ENCODE results near the gene KHNYN.
"Not testable (repeated sequence)": the region's sequence is repeated elsewhere in the genome, so short reads cannot be mapped to it uniquely, and the experiment has no call there.

Gene KHNYN

DNA sequence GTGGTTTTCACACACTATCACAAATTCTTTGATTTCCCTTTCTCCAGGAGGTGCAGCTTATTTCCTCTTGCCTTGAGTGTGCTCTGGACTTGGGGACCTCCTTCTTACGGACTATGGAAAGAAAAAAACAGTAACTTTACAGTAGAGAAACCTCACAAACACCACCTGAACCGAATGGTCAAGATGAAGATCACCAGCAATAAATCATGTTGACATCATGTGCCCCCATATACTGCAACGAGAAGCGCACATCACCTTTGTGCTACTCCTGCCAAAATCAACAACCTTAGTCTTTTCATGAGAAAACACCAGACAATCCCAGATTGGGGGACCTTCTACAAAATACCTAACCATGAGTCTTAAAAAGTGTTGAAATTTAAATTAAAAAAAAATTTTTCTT is 44.2 kb upstream of the KHNYN start:
- Histone ChIP-seq H3K4me3 (IDR thresholded peaks at IDR 0.05; ENCODE audit: insufficient read depth, low read depth, low read length) (no peak overlapping the region), H3K79me2 (ENCODE audit: insufficient read depth, low read depth) (no peaks in the 10 kb centered on the region), H3K9ac (no peak overlapping the region), H2AFZ (ENCODE audit: low read depth) (no peak overlapping the region), H4K20me1 (ENCODE audit: insufficient read depth) (no peaks in the 10 kb centered on the region), H3K27me3 (ENCODE audit: insufficient read depth, low read depth) (no peaks in the 10 kb centered on the region), H3K27ac (no peak overlapping the region), H3K4me2 (no peak overlapping the region), H3K36me3 (ENCODE audit: insufficient read depth) (no peaks in the 10 kb centered on the region), H3K4me1 (ENCODE audit: low read depth, poor library complexity, severe bottlenecking) (no peaks in the 10 kb centered on the region)
- TF ChIP-seq, protein P1, sequence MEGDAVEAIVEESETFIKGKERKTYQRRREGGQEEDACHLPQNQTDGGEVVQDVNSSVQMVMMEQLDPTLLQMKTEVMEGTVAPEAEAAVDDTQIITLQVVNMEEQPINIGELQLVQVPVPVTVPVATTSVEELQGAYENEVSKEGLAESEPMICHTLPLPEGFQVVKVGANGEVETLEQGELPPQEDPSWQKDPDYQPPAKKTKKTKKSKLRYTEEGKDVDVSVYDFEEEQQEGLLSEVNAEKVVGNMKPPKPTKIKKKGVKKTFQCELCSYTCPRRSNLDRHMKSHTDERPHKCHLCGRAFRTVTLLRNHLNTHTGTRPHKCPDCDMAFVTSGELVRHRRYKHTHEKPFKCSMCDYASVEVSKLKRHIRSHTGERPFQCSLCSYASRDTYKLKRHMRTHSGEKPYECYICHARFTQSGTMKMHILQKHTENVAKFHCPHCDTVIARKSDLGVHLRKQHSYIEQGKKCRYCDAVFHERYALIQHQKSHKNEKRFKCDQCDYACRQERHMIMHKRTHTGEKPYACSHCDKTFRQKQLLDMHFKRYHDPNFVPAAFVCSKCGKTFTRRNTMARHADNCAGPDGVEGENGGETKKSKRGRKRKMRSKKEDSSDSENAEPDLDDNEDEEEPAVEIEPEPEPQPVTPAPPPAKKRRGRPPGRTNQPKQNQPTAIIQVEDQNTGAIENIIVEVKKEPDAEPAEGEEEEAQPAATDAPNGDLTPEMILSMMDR (conservative IDR thresholded peaks at IDR 0.05; ENCODE audit: low read depth, low read length): no peak

DNA sequence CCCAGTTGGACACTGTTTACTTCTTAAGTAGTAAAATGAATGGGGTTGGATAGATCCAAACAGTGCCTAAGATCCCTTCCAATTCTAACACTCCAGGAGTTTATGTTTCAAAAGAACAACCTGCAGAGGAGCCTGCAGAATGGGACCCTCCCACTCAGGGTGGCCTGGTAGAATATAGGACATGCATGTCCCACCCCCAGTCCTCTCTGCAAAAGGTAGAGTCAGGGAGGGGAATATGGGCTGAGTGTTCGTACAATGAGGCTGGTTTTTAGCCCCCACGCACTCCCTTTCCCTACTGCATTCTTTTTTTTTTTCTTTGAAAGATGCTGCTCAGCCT is 42.8 kb upstream of the KHNYN start:
- H3K4me2 ChIP-seq: no peak overlapping the region
- no peak overlapping the region for H3K27ac ChIP-seq
- H3K4me3 ChIP-seq (IDR thresholded peaks at IDR 0.05; ENCODE audit: insufficient read depth, low read depth, low read length): no peak overlapping the region
- no peaks in the 10 kb centered on the region for H3K79me2 ChIP-seq (ENCODE audit: insufficient read depth, low read depth)
- H4K20me1 ChIP-seq (ENCODE audit: insufficient read depth): no peaks in the 10 kb centered on the region
- TF ChIP-seq, protein P1 (conservative IDR thresholded peaks at IDR 0.05; ENCODE audit: low read depth, low read length): no peak
- H3K4me1 ChIP-seq (ENCODE audit: low read depth, poor library complexity, severe bottlenecking): no peaks in the 10 kb centered on the region
- no peaks in the 10 kb centered on the region for H3K36me3 ChIP-seq (ENCODE audit: insufficient read depth)
- H2AFZ ChIP-seq (ENCODE audit: low read depth): no peak overlapping the region
- H3K27me3 ChIP-seq (ENCODE audit: insufficient read depth, low read depth): no peaks in the 10 kb centered on the region
- H3K9ac ChIP-seq: no peak overlapping the region

DNA sequence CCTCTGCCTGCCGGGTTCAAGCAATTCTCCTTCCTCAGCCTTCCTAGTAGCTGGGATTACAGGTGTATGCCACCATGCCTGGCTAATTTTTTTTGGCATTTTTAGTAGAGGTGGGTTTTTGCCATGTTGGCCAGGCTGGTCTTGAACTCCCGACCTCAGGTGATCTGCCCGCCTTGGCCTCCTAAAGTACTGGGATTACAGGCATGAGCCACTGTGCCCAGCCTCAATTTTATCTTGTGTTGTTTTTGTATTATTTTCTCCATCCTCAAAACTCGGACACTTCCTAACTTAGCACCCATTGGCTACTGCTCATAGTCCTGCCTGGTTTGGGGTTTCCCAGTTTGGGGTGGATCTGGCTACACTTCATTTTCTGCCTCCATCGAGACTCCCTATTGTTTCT is 42.2 kb upstream of the KHNYN start:
- H3K4me3 ChIP-seq (IDR thresholded peaks at IDR 0.05; ENCODE audit: insufficient read depth, low read depth, low read length); H3K4me1 ChIP-seq (ENCODE audit: low read depth, poor library complexity, severe bottlenecking); H3K79me2 ChIP-seq (ENCODE audit: insufficient read depth, low read depth); H3K4me2 ChIP-seq; H3K27ac ChIP-seq; H4K20me1 ChIP-seq (ENCODE audit: insufficient read depth); H3K9ac ChIP-seq; H3K27me3 ChIP-seq (ENCODE audit: insufficient read depth, low read depth); H2AFZ ChIP-seq (ENCODE audit: low read depth); H3K36me3 ChIP-seq (ENCODE audit: insufficient read depth): not testable (repeated sequence)

DNA sequence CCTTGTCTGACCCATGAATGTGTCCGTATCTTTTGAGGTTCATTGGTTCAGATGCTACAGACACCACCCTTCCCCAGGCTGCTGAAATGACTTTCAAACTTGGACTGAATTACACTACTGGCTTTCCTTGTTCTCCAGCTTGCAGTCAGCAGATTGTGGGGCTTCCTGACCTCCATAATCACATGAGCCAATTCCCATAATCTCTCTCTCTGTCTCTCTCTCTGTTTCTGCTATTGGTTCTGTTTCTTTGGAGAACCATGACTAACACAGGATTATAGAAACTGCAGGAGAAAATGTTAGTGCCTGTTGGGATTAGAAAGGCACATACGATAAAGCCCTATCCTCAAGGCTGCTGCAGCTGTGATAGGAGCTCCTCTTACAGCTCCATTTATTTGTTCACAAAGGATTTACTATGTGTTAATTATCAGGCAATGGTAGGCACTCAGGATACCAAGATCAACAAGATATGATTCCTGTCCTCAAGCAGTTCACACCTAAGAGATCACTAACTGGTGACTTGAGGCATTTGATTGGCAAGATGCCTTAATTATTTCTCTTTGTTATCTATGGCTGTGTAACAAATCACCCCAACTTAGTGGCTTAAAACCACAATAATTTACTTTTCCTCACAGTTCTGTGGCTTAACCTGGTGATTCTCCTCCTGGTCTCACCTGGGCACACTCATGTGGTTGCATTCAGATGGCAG is 41.1 kb upstream of the KHNYN start:
- TF ChIP-seq, protein P1 (conservative IDR thresholded peaks at IDR 0.05; ENCODE audit: low read depth, low read length): no peak
- Histone ChIP-seq H3K27ac (no peak overlapping the region), H3K27me3 (ENCODE audit: insufficient read depth, low read depth) (no peaks in the 10 kb centered on the region), H3K79me2 (ENCODE audit: insufficient read depth, low read depth) (no peaks in the 10 kb centered on the region), H3K36me3 (ENCODE audit: insufficient read depth) (no peaks in the 10 kb centered on the region), H3K9ac (no peak overlapping the region), H3K4me2 (no peak overlapping the region), H3K4me3 (IDR thresholded peaks at IDR 0.05; ENCODE audit: insufficient read depth, low read depth, low read length) (no peak overlapping the region), H2AFZ (ENCODE audit: low read depth) (no peak overlapping the region), H4K20me1 (ENCODE audit: insufficient read depth) (no peaks in the 10 kb centered on the region), H3K4me1 (ENCODE audit: low read depth, poor library complexity, severe bottlenecking) (no peaks in the 10 kb centered on the region)

DNA sequence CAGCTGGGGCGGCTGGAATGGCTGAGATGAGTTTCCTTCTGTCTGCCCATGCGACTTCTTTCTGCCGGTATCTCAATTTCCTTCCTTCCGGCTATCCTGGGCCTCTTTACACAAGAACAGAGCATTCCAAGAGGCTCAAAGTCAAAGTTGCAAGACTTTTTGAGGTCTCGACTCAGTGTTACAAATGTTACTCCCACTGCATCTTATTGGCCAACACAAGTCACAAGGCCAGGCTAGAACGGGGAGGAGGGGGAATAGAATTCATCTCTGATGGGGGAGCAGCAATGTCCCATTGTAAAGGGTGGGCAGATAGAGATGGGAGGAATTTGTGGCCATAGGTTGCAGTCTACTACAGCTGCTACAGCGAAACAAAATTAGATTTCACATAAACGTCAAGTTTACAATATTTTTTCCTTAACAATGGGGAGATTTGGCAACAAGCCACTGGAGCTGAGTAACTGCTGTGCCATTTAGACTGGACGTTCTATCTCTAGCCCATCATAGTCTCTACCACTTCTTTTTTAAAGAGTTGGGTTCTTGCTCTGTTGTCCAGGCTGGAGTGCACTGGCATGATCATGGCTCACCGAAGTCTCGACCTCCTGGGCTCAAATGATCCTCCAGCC is 40.4 kb upstream of the KHNYN start:
- H3K9ac ChIP-seq: no peak overlapping the region
- no peak overlapping the region for H3K4me2 ChIP-seq
- H3K27me3 ChIP-seq (ENCODE audit: insufficient read depth, low read depth): no peaks in the 10 kb centered on the region
- no peak overlapping the region for H3K27ac ChIP-seq
- no peaks in the 10 kb centered on the region for H4K20me1 ChIP-seq (ENCODE audit: insufficient read depth)
- no peak overlapping the region for H3K4me3 ChIP-seq (IDR thresholded peaks at IDR 0.05; ENCODE audit: insufficient read depth, low read depth, low read length)
- no peaks in the 10 kb centered on the region for H3K4me1 ChIP-seq (ENCODE audit: low read depth, poor library complexity, severe bottlenecking)
- no peak overlapping the region for H2AFZ ChIP-seq (ENCODE audit: low read depth)
- TF ChIP-seq, protein P1 (conservative IDR thresholded peaks at IDR 0.05; ENCODE audit: low read depth, low read length): no peak
- H3K36me3 ChIP-seq (ENCODE audit: insufficient read depth): no peaks in the 10 kb centered on the region
- H3K79me2 ChIP-seq (ENCODE audit: insufficient read depth, low read depth): no peaks in the 10 kb centered on the region

Measured in KMS-11 (cell line).